ENCODE measurements around the gene ELFN1.

ELFN1 gene

DNA sequence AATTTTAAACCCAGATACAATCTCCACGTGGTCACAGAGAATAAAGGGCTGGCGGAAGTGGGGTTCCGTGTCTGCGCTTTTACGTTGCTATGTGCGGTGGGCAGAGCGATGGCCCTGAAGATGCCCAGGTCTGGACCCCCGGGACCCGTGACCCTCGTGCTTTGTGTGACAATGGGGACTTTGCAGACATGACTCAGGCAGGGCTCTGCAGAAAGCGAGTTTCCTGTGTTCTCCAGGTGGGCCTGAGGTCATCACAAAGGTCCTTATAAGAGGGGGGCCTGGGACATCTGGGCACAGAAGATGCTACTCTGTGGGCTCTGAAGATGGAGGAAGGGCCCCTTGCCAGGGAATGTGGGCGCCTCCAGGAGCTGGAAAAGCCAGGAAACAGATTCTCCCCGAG lies 95.3 kb downstream of the ELFN1 start:
- no peak overlapping the region for H3K27ac ChIP-seq
- no peaks in the 10 kb centered on the region for H3K4me1 ChIP-seq
- no peaks in the 10 kb centered on the region for H3K36me3 ChIP-seq
- H3K9ac ChIP-seq: no peak overlapping the region
- peaks cover 18% of the 10 kb centered on the region for H3K9me3 ChIP-seq
- no peaks in the 10 kb centered on the region for H4K20me1 ChIP-seq
- no peak for TF ChIP-seq Cebpa-rat (IDR thresholded peaks at IDR 0.05)
- no peak overlapping the region for H3K4me3 ChIP-seq
- no peak overlapping the region for H3K4me2 ChIP-seq
- H3K27me3 ChIP-seq: no peaks in the 10 kb centered on the region

DNA sequence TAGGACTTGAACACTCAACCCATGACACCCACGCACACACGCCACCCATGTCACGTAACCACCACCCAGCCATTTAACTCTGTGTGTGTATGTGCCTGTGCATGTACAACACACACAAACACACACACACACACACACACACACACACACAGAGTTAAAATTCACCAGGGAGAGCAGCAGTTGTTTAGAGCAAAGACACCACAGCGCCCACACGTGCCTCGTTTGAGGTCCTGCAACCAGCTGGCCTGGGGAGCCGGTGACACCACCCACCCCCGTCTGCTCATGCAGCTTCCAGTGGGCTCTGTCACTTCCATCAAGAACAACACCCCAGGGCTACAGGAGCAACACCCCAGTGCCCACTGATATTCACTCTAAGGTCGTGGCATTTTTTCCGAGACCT lies 97.4 kb downstream of the ELFN1 start:
- H3K27me3 ChIP-seq: no peaks in the 10 kb centered on the region
- H3K27ac ChIP-seq: no peak overlapping the region
- TF ChIP-seq Cebpa-rat (IDR thresholded peaks at IDR 0.05): no peak
- no peaks in the 10 kb centered on the region for H4K20me1 ChIP-seq
- H3K4me1 ChIP-seq: no peaks in the 10 kb centered on the region
- H3K9ac ChIP-seq: no peak overlapping the region
- H3K9me3 ChIP-seq: peaks cover 18% of the 10 kb centered on the region
- H3K36me3 ChIP-seq: no peaks in the 10 kb centered on the region
- H3K4me2 ChIP-seq: no peak overlapping the region
- no peak overlapping the region for H3K4me3 ChIP-seq

DNA sequence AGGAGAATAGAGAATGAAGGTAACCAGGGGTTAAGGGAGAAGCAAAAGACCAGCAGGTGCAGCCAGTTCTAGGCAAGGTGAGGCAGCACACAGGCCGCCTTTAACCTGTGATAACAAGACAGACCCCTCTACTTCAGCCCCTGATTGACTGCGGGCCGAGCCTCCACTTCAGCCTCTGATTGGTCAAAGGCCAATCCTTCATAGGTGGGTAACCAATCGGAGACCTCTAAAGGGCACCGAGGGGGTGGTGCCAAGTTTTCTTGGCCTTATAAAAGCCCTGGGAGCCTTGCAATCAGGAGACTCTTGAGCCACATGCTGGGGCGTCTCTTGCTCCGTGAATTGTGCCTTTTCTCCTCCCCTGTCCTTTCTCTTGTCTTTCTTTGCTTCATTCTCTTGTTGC lies 98.8 kb downstream of the ELFN1 start:
- Histone ChIP-seq H3K36me3 (no peaks in the 10 kb centered on the region), H3K27me3 (no peaks in the 10 kb centered on the region), H4K20me1 (no peaks in the 10 kb centered on the region), H3K27ac (no peak overlapping the region), H3K4me3 (no peak overlapping the region), H3K9me3 (peaks cover 6% of the 10 kb centered on the region), H3K4me2 (no peak overlapping the region), H3K4me1 (no peaks in the 10 kb centered on the region), H3K9ac (no peak overlapping the region)
- no peak for TF ChIP-seq Cebpa-rat (IDR thresholded peaks at IDR 0.05)

DNA sequence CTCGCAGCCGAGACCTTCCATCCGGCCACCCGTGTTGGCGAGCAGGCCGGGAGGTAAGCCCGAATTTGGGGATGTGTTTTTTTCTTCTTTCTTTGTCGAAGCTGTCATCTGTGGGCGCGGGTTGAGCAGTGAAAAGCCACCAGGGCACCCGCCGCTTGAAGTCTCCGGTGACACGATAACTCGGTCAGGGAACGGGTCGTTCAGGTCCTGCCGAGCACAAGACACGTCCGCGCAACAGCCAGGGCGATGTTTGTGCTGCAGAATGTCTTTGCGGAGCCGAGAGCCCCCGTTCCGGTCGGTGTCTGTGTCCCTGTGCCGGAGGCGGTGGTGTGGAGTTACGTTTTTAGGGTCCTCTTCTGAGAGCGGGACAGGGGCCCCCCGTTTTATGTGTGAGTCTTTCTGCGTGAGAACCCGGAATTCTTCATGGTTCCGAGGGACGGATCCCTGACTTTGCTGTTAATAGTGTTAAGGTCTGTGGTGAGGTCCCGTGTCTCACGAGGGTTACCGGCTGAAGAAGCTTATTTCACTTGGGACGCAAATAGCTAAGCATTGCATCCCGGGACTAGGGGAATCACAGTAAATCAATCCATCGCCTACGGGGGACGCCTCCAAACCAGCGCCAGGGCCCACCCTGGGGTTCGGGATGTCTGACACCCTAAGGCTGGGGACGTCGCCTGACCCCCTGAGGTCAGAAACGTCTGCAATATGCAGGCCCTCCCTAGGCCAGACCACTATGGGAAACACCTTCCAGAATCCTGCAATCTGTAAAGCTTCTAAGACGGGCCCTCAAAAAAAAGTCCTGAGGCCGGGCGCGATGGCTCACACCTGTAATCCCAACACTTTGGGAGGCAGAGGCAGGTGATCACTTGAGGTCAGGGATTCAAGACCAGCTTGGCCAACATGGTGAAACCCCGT lies 99.5 kb downstream of the ELFN1 start:
- Histone ChIP-seq H4K20me1 (no peaks in the 10 kb centered on the region), H3K9ac (no peak overlapping the region), H3K4me1 (no peaks in the 10 kb centered on the region), H3K9me3 (no peaks in the 10 kb centered on the region), H3K36me3 (no peaks in the 10 kb centered on the region), H3K4me2 (no peak overlapping the region), H3K4me3 (no peak overlapping the region), H3K27me3 (no peaks in the 10 kb centered on the region), H3K27ac (no peak overlapping the region)
- no peak for TF ChIP-seq Cebpa-rat (IDR thresholded peaks at IDR 0.05)

DNA sequence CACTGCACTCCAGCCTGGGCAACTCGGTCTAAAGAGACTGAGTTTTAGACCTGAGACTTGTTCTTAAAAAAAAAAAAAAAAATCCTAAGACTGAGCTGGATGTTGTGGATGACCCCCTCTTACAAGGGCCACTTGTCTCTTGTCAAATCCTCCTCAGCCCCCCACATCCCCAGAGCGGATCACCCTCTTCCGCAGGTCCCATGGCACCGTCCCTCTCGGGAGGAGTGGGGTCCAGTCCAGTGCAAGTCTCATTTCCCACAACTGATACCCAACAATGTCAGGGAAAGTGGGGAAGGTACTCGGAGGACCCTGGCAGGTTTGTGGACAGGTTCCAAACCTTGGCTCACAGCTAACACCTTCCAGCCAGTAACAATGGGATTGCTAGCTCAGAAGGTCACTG lies 100.3 kb downstream of the ELFN1 start:
- Histone ChIP-seq H4K20me1 (no peaks in the 10 kb centered on the region), H3K4me1 (no peaks in the 10 kb centered on the region), H3K9me3 (no peaks in the 10 kb centered on the region), H3K9ac (no peak overlapping the region), H3K36me3 (no peaks in the 10 kb centered on the region), H3K4me2 (no peak overlapping the region), H3K27me3 (no peaks in the 10 kb centered on the region), H3K27ac (no peak overlapping the region), H3K4me3 (no peak overlapping the region)
- TF ChIP-seq Cebpa-rat (IDR thresholded peaks at IDR 0.05): no peak

DNA sequence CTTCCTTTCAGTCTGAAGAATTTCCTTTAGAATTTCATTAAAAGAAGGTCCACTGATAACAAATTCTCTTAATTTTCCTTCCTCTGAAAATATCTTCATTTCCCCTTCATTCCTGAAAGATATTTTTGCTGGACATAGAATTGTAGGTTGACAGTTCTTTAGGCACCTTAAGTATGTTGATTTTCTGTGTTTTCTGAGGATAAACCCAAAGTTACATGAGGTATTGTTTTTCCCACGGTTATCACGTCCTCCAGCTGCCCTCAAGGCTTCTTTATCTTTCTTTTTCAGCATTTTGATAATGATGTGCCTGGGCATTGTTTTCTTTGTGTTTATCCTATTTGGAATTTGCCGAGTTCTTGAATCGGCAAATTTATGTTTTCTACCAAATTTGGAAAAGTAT lies 105.3 kb downstream of the ELFN1 start:
- Histone ChIP-seq H3K9me3 (peaks cover 14% of the 10 kb centered on the region), H3K36me3 (no peaks in the 10 kb centered on the region), H3K4me3 (no peak overlapping the region), H3K4me1 (no peaks in the 10 kb centered on the region), H4K20me1 (no peaks in the 10 kb centered on the region), H3K9ac (no peak overlapping the region), H3K27ac (no peak overlapping the region), H3K4me2 (no peak overlapping the region), H3K27me3 (no peaks in the 10 kb centered on the region)
- TF ChIP-seq Cebpa-rat (IDR thresholded peaks at IDR 0.05): no peak

DNA sequence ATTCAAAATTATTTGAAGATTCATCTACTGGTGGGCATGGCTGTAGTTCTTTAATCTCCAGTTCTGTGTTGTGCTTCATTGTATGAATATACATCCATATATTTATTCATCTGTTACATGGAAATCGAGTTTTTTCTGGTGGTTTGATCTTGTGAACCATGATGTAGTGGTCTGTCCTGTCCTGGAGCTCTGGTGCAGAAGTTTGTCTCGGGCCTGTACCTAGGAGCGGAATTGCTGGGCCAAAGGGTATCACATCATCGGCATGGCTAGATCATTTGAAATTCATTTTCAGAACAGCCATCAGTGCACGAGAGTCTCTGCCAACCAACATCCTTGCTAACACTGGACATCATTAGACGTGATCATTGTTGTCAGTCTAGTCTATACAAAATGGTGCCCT lies 107.0 kb downstream of the ELFN1 start:
- TF ChIP-seq Cebpa-rat (IDR thresholded peaks at IDR 0.05): no peak
- H3K4me2 ChIP-seq: no peak overlapping the region
- no peak overlapping the region for H3K27ac ChIP-seq
- H3K27me3 ChIP-seq: no peaks in the 10 kb centered on the region
- H3K9me3 ChIP-seq: peaks cover 14% of the 10 kb centered on the region
- H3K4me1 ChIP-seq: no peaks in the 10 kb centered on the region
- H4K20me1 ChIP-seq: no peaks in the 10 kb centered on the region
- no peaks in the 10 kb centered on the region for H3K36me3 ChIP-seq
- no peak overlapping the region for H3K9ac ChIP-seq
- H3K4me3 ChIP-seq: no peak overlapping the region

DNA sequence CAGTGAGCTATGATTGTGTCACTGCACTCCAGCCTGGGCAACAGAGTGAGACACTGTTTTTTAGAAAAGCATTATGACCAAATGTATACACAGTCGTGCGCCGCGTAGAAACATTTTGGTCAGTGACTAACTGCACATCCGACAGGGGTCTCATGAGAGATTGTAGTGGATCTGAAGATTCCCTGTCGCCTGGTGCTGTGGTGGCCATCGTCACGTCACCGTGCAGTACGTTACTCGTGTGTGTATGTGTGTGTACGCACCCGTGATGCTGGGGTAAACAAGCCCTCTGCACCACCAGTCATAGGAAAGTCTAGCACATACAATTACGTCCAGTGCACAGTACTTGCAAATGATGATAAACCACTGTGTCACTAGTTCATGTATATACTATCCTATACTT lies 109.4 kb downstream of the ELFN1 start:
- Histone ChIP-seq H3K4me2 (no peak overlapping the region), H3K9me3 (peaks cover 14% of the 10 kb centered on the region), H3K36me3 (no peaks in the 10 kb centered on the region), H3K4me1 (no peaks in the 10 kb centered on the region), H3K9ac (no peak overlapping the region), H3K27me3 (no peaks in the 10 kb centered on the region), H3K4me3 (no peak overlapping the region), H3K27ac (no peak overlapping the region), H4K20me1 (no peaks in the 10 kb centered on the region)
- no peak for TF ChIP-seq Cebpa-rat (IDR thresholded peaks at IDR 0.05)

DNA sequence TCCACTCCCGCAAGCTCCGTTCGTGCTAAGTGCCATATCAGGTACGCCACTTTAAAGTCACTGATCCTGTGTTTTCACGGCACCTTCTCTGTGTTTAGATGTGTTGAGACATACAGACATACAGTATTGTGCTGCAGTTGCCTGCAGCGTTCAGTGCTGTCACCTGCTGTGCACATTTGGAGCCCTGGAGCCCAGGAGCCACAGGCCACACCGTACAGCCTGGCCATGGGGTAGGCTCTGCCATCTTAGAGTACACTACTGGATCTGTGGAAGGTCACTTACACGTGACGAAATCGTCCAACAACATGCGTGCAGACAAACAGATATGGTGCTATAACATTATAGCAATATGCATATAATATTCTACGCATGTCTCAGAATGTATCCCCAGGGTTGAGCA lies 111.3 kb downstream of the ELFN1 start:
- Histone ChIP-seq H3K9ac (no peak overlapping the region), H3K9me3 (peaks cover 27% of the 10 kb centered on the region), H3K27ac (no peak overlapping the region), H4K20me1 (no peaks in the 10 kb centered on the region), H3K27me3 (no peaks in the 10 kb centered on the region), H3K4me2 (no peak overlapping the region), H3K4me3 (no peak overlapping the region), H3K36me3 (no peaks in the 10 kb centered on the region), H3K4me1 (no peaks in the 10 kb centered on the region)
- no peak for TF ChIP-seq Cebpa-rat (IDR thresholded peaks at IDR 0.05)

DNA sequence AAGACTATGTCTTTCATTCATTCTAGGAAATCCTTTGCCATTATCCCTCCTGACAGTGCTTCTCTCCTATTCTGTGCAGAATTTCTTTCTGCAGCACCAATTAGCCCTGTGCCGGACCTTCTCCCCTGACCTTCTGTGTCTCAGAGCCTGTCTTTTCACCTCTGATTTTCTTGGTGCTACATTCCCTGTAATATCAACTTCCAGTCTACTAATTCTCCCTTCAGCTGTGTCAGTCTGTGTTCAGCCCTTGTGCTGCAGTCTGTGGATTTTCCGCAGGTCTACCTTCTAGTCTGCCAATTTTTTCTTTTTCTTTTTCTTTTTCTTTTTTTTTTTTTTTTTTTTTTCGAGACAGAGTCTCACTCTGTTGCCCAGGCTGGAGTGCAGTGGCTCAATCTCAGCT lies 115.8 kb downstream of the ELFN1 start:
- H3K9me3 ChIP-seq: peaks cover 15% of the 10 kb centered on the region
- H3K4me1 ChIP-seq: no peaks in the 10 kb centered on the region
- H3K36me3 ChIP-seq: no peaks in the 10 kb centered on the region
- no peak overlapping the region for H3K9ac ChIP-seq
- H3K4me3 ChIP-seq: no peak overlapping the region
- H3K27ac ChIP-seq: no peak overlapping the region
- H3K27me3 ChIP-seq: no peaks in the 10 kb centered on the region
- TF ChIP-seq Cebpa-rat (IDR thresholded peaks at IDR 0.05): no peak
- no peak overlapping the region for H3K4me2 ChIP-seq
- H4K20me1 ChIP-seq: no peaks in the 10 kb centered on the region

Measured in BLaER1 (cell line).